Smooth muscle cell (in vitro differentiated cells): Measurements from ENCODE around the gene SFPQ. TPM values are rescaled to one million over a fixed set of nuclear protein-coding genes. Genes with fewer than 3 reads are reported as not detected.
"Not testable (repeated sequence)": the region's sequence is repeated elsewhere in the genome, so short reads cannot be mapped to it uniquely, and the experiment has no call there.

Source experiments
- DNase-seq: peaks from one replicate; lab custom pipeline; 2025; ENCODE audit not compliant: unreplicated experiment; lab: John Stamatoyannopoulos, UW
- H2AFZ ChIP-seq: fragments of 200-600 bp; sonication (generic); 2 replicates; pipeline ENCODE4 v1.6.0; 2016; ENCODE audit warnings: antibody characterized with exemption, low read depth, mild to moderate bottlenecking
- H3F3A ChIP-seq: fragments of 200-600 bp; sonication (generic); 2 replicates; pipeline ENCODE4 v1.6.0; 2017; ENCODE audit warnings: antibody characterized with exemption, low read depth
- H3K27ac ChIP-seq: fragments of 200-600 bp; sonication (generic); 2 replicates; pipeline ENCODE4 v1.5.1; 2016; ENCODE audit warnings: low read depth, mild to moderate bottlenecking
- H3K27me3 ChIP-seq: fragments of 200-600 bp; sonication (generic); 2 replicates; pipeline ENCODE4 v1.6.1; 2016; ENCODE audit warnings: low read depth, mild to moderate bottlenecking
- H3K36me3 ChIP-seq: fragments of 200-600 bp; sonication (generic); 2 replicates; pipeline ENCODE4 v1.5.1; 2016; ENCODE audit warnings: low read depth
- H3K4me1 ChIP-seq: fragments of 200-600 bp; sonication (generic); 2 replicates; pipeline ENCODE4 v1.5.1; 2016; ENCODE audit warnings: low read depth
- H3K4me2 ChIP-seq: fragments of 200-600 bp; sonication (generic); 2 replicates; pipeline ENCODE4 v1.6.0; 2016; ENCODE audit warnings: mild to moderate bottlenecking
- H3K4me3 ChIP-seq: fragments of 200-600 bp; sonication (generic); 2 replicates; pipeline ENCODE4 v1.5.1; 2016; ENCODE audit warnings: mild to moderate bottlenecking
- H3K79me2 ChIP-seq: fragments of 200-600 bp; sonication (generic); 2 replicates; pipeline ENCODE4 v1.6.0; 2016; ENCODE audit warnings: low read depth, mild to moderate bottlenecking
- H3K9ac ChIP-seq: fragments of 200-600 bp; sonication (generic); 2 replicates; pipeline ENCODE4 v1.6.0; 2016; ENCODE audit warnings: low read depth
- H3K9me3 ChIP-seq: fragments of 200-600 bp; sonication (generic); replicated peaks from 2 replicates; pipeline ENCODE4 v1.5.1; 2016; ENCODE audit warnings: low read depth
- H4K20me1 ChIP-seq: fragments of 200-600 bp; sonication (generic); 2 replicates; pipeline ENCODE4 v1.6.0; 2016; ENCODE audit warnings: low read depth
- CTCF ChIP-seq: fragments of 200-600 bp; sonication (generic); IDR thresholded peaks from 2 replicates; pipeline ENCODE4 v1.5.1; 2017; ENCODE audit warnings: borderline replicate concordance, mild to moderate bottlenecking, antibody characterized with exemption; ENCODE audit not compliant: insufficient read depth, poor library complexity, severe bottlenecking
- WGBS: methylation state at CpG from one replicate; pipeline ENCODE4 v1.1.7; 2016; ENCODE audit warnings: low lambda C conversion rate; 5-methylcytosine and 5-hydroxymethylcytosine counted together
- polyA plus RNA-seq: library from polyadenylated mRNA; unstranded; fragments of >200 nt; fragmentation: Nextera tagmentation; extraction: Ambion mirVana; gene quantifications from 2 replicates; pipeline ENCODE4 v1.2.1, GENCODE V29; 2016
- small RNA-seq: library from RNA; depleted of rRNA; stranded (forward); fragments of <200 nt; gene quantifications from one replicate; pipeline ENCODE3, GENCODE V24; 2014
- total RNA-seq: library from RNA; depleted of rRNA; stranded (reverse); fragments of >200 nt; gene quantifications from 2 replicates; pipeline ENCODE4 v1.2.3, GENCODE V29; 2014

The SFPQ gene
- total and polyA plus RNA-seq, 2 experiments from 2014 or later, result 73.0 to 119 TPM

- not testable (repeated sequence) for H3K27me3 ChIP-seq, H2AFZ ChIP-seq, H3K4me2 ChIP-seq, H3F3A ChIP-seq, H3K36me3 ChIP-seq, H3K27ac ChIP-seq, H3K4me1 ChIP-seq, DNase-seq, H3K79me2 ChIP-seq, H3K4me3 ChIP-seq, H3K9ac ChIP-seq, H4K20me1 ChIP-seq, H3K9me3 ChIP-seq
- 97% methylated on average over 5 of the region's 5 CpGs for WGBS
Observed at GRCh38 chr1:35137590-35137989, 55.4 kb downstream of the SFPQ start.

GRCh38 chr1:35136780-35137179 lies 56.2 kb downstream of the SFPQ start:
- no peak for DNase-seq
- 92% methylated on average over 3 of the region's 3 CpGs for WGBS
- Histone ChIP-seq H3K4me2 (no peak overlapping the region), H3K4me3 (no peak overlapping the region), H3K79me2 (no peaks in the 10 kb centered on the region), H3K4me1 (no peaks in the 10 kb centered on the region), H2AFZ (no peak overlapping the region), H3F3A (no peaks in the 10 kb centered on the region), H3K27me3 (no peaks in the 10 kb centered on the region), H3K27ac (no peak overlapping the region), H4K20me1 (no peaks in the 10 kb centered on the region), H3K36me3 (no peaks in the 10 kb centered on the region), H3K9ac (no peak overlapping the region), H3K9me3 (no peaks in the 10 kb centered on the region)
- no peak for TF ChIP-seq CTCF

Small RNA genes lying within 50 kb of the gene (small RNA-seq; reads per million reads assigned to genes)
- not detected for gene RF00019

Other genes with a start within 250 kb of the SFPQ start
- 61.2 and 62.0 TPM in 2 replicates for gene TMEM35B, start 207.8 kb downstream of the SFPQ start, total RNA-seq
- 75.1 and 75.7 TPM in 2 replicates for gene TMEM35B, start 207.8 kb downstream of the SFPQ start, polyA plus RNA-seq
- 19.0 and 19.6 TPM in 2 replicates for gene ZMYM6, start 161.2 kb downstream of the SFPQ start, total RNA-seq
- gene ZMYM6, start 161.2 kb downstream of the SFPQ start, polyA plus RNA-seq, result 5.6 and 8.9 TPM in 2 replicates
- gene ZMYM1, start 113.8 kb downstream of the SFPQ start, total RNA-seq, result 18.6 and 31.3 TPM in 2 replicates
- 4.2 and 7.5 TPM in 2 replicates for gene ZMYM1, start 113.8 kb downstream of the SFPQ start, polyA plus RNA-seq
- gene ZMYM4, start 75.6 kb upstream of the SFPQ start, total RNA-seq, result 27.2 and 28.1 TPM in 2 replicates
- 15.7 and 18.7 TPM in 2 replicates for gene ZMYM4, start 75.6 kb upstream of the SFPQ start, polyA plus RNA-seq